H9 (cell line): ENCODE data around the gene ZNF14. TPM values are rescaled to one million over a fixed set of nuclear protein-coding genes. Genes with fewer than 3 reads are reported as not detected.
A peak's percentile ranks its signal among the peaks of the same experiment; 100 is the strongest.

Experiments
- DNase-seq: peaks from one replicate; pipeline ENCODE4 v3.0.0-alpha.2; 2017
- H2AFZ ChIP-seq: one replicate; pipeline ENCODE4 v1.6.1; 2013; ENCODE audit warnings: mild to moderate bottlenecking, low read length, control low read depth, moderate library complexity
- H2AK5ac ChIP-seq: 2 replicates; pipeline ENCODE4 v1.6.1; 2013; ENCODE audit warnings: low read length, control low read depth, mixed read lengths; ENCODE audit not compliant: insufficient read length
- H2BK120ac ChIP-seq: one replicate; pipeline ENCODE4 v1.6.1; 2013; ENCODE audit warnings: low read depth, mild to moderate bottlenecking, low read length, control low read depth, inconsistent platforms; ENCODE audit not compliant: poor library complexity, severe bottlenecking
- H2BK12ac ChIP-seq: 2 replicates; pipeline ENCODE4 v1.6.1; 2013; ENCODE audit warnings: low read length, control low read depth, mixed read lengths, low read depth; ENCODE audit not compliant: insufficient read length
- H2BK15ac ChIP-seq: 2 replicates; pipeline ENCODE4 v1.6.1; 2013; ENCODE audit warnings: low read depth, low read length, control low read depth
- H2BK20ac ChIP-seq: one replicate; pipeline ENCODE4 v1.6.1; 2013; ENCODE audit warnings: low read depth, mild to moderate bottlenecking, low read length, control low read depth, inconsistent platforms; ENCODE audit not compliant: poor library complexity, severe bottlenecking
- H2BK5ac ChIP-seq: 2 replicates; pipeline ENCODE4 v1.6.1; 2013; ENCODE audit warnings: low read length, control low read depth, mixed read lengths; ENCODE audit not compliant: insufficient read length
- H3K14ac ChIP-seq: 2 replicates; pipeline ENCODE4 v1.6.1; 2013; ENCODE audit warnings: low read length, control low read depth; ENCODE audit not compliant: insufficient read depth
- H3K18ac ChIP-seq: 2 replicates; pipeline ENCODE4 v1.6.1; 2013; ENCODE audit warnings: low read depth, mild to moderate bottlenecking, mixed read lengths, low read length, control low read depth; ENCODE audit not compliant: insufficient read length
- H3K23ac ChIP-seq: 2 replicates; pipeline ENCODE4 v1.6.1; 2013; ENCODE audit warnings: low read length, control low read depth, mixed read lengths, low read depth; ENCODE audit not compliant: insufficient read length
- H3K23me2 ChIP-seq: 2 replicates; pipeline ENCODE4 v1.6.1; 2013; ENCODE audit warnings: low read depth, mild to moderate bottlenecking, mixed read lengths, low read length, control low read depth; ENCODE audit not compliant: insufficient read length, poor library complexity, severe bottlenecking
- H3K27ac ChIP-seq: 2 replicates; pipeline ENCODE4 v1.5.1; 2013; ENCODE audit warnings: low read length, control low read depth, mixed read lengths, low read depth; ENCODE audit not compliant: insufficient read length
- H3K27me3 ChIP-seq: 2 replicates; pipeline ENCODE4 v1.6.1; 2013; ENCODE audit warnings: low read length, control low read depth, inconsistent platforms; ENCODE audit not compliant: insufficient read depth
- H3K4ac ChIP-seq: 2 replicates; pipeline ENCODE4 v1.6.1; 2013; ENCODE audit warnings: low read depth, mild to moderate bottlenecking, control low read depth, inconsistent platforms, low read length, moderate library complexity
- H3K4me1 ChIP-seq: 2 replicates; pipeline ENCODE4 v1.6.1; 2013; ENCODE audit warnings: low read length, control low read depth, inconsistent platforms; ENCODE audit not compliant: insufficient read depth
- H3K4me2 ChIP-seq: 2 replicates; pipeline ENCODE4 v1.6.1; 2013; ENCODE audit warnings: low read length, control low read depth, mixed read lengths; ENCODE audit not compliant: insufficient read length, insufficient read depth
- H3K56ac ChIP-seq: 2 replicates; pipeline ENCODE4 v1.6.1; 2013; ENCODE audit warnings: low read depth, mild to moderate bottlenecking, mixed read lengths, low read length, control low read depth; ENCODE audit not compliant: insufficient read length
- H3K79me1 ChIP-seq: 2 replicates; pipeline ENCODE4 v1.6.1; 2013; ENCODE audit warnings: low read depth, mild to moderate bottlenecking, moderate library complexity, low read length, control low read depth, inconsistent platforms; ENCODE audit not compliant: insufficient read depth, poor library complexity, severe bottlenecking
- H3K79me2 ChIP-seq: 2 replicates; pipeline ENCODE4 v1.6.1; 2013; ENCODE audit warnings: low read length, control low read depth, inconsistent platforms; ENCODE audit not compliant: insufficient read depth
- H3K9ac ChIP-seq: 2 replicates; pipeline ENCODE4 v1.6.1; 2013; ENCODE audit warnings: low read length, control low read depth, mixed read lengths; ENCODE audit not compliant: insufficient read length; ENCODE audit errors: extremely low read depth
- H3K9me3 ChIP-seq: one replicate; pipeline ENCODE4 v1.6.1; 2013; ENCODE audit warnings: low read depth, low read length, inconsistent platforms; ENCODE audit not compliant: control insufficient read depth
- H3T11ph ChIP-seq: one replicate; pipeline ENCODE4 v1.6.1; 2013; ENCODE audit warnings: mild to moderate bottlenecking, low read length, control low read depth, inconsistent platforms
- H4K20me1 ChIP-seq: one replicate; pipeline ENCODE4 v1.6.1; 2013; ENCODE audit not compliant: control insufficient read depth, insufficient read length, insufficient read depth
- H4K5ac ChIP-seq: 2 replicates; pipeline ENCODE4 v1.6.1; 2013; ENCODE audit warnings: low read depth, mild to moderate bottlenecking, mixed read lengths, low read length, control low read depth; ENCODE audit not compliant: insufficient read length
- H4K8ac ChIP-seq: replicated peaks from 2 replicates; pipeline ENCODE4 v1.6.1; 2013; ENCODE audit warnings: low read length, control low read depth, mixed read lengths, low read depth; ENCODE audit not compliant: insufficient read length
- H4K91ac ChIP-seq: 2 replicates; pipeline ENCODE4 v1.6.1; 2013; ENCODE audit warnings: low read depth, mild to moderate bottlenecking, moderate library complexity, mixed read lengths, low read length, control low read depth; ENCODE audit not compliant: insufficient read length
- H3K27ac Mint-ChIP-seq, 3 experiments: 2 replicates in 2 of 3; 3 replicates in 1 of 3; pipeline ENCODE4 v1.8.0; 2020 to 2021; ENCODE audit warnings: mixed read lengths in 3 of 3, mild to moderate bottlenecking in 1 of 3, moderate library complexity in 1 of 3
- H3K27me3 Mint-ChIP-seq: 2 replicates; pipeline ENCODE4 v1.8.0; 2021; ENCODE audit warnings: low read depth, mild to moderate bottlenecking, moderate library complexity, mixed read lengths
- H3K36me3 Mint-ChIP-seq, 3 experiments: 2 replicates in 2 of 3; 3 replicates in 1 of 3; pipeline ENCODE4 v1.8.0; 2020 to 2021; ENCODE audit warnings: low read depth in 3 of 3, mixed read lengths in 3 of 3; ENCODE audit not compliant: insufficient read depth in 1 of 3
- H3K4me1 Mint-ChIP-seq, 2 experiments: 2 replicates each; pipeline ENCODE4 v1.8.0; 2020; ENCODE audit warnings: mixed read lengths in 2 of 2
- H3K4me3 Mint-ChIP-seq, 2 experiments: 2 replicates in 1 of 2; 3 replicates in 1 of 2; pipeline ENCODE4 v1.8.0; 2020 to 2021; ENCODE audit warnings: mild to moderate bottlenecking in 2 of 2, mixed read lengths in 2 of 2, moderate library complexity in 1 of 2
- H3K9me3 Mint-ChIP-seq, 2 experiments: 2 replicates in 1 of 2; 3 replicates in 1 of 2; pipeline ENCODE4 v1.8.0; 2020; ENCODE audit warnings: mild to moderate bottlenecking in 2 of 2, mixed read lengths in 2 of 2, moderate library complexity in 1 of 2
- CTCF ChIP-seq: fragments of 200-600 bp; sonication (generic); conservative IDR thresholded peaks from 3 replicates; pipeline ENCODE4 v1.8.0; 2021; ENCODE audit warnings: antibody characterized with exemption, mild to moderate bottlenecking
- WGBS: extraction: QIAGEN DNeasy Blood & Tissue Kit; methylation state at CpG from one replicate; pipeline ENCODE4 v1.1.7; 2013; ENCODE audit warnings: missing lambda C conversion rate, low lambda C conversion rate, mixed read lengths; ENCODE audit not compliant: insufficient read length; ENCODE audit errors: extremely low coverage; 5-methylcytosine and 5-hydroxymethylcytosine counted together
- total RNA-seq: library from RNA; stranded (reverse); gene quantifications from 2 replicates; pipeline ENCODE4 v1.2.1, GENCODE V29; 2021

The ZNF14 gene
- total RNA-seq, 1 experiment from 2014 or later = 8.3 TPM

DNA sequence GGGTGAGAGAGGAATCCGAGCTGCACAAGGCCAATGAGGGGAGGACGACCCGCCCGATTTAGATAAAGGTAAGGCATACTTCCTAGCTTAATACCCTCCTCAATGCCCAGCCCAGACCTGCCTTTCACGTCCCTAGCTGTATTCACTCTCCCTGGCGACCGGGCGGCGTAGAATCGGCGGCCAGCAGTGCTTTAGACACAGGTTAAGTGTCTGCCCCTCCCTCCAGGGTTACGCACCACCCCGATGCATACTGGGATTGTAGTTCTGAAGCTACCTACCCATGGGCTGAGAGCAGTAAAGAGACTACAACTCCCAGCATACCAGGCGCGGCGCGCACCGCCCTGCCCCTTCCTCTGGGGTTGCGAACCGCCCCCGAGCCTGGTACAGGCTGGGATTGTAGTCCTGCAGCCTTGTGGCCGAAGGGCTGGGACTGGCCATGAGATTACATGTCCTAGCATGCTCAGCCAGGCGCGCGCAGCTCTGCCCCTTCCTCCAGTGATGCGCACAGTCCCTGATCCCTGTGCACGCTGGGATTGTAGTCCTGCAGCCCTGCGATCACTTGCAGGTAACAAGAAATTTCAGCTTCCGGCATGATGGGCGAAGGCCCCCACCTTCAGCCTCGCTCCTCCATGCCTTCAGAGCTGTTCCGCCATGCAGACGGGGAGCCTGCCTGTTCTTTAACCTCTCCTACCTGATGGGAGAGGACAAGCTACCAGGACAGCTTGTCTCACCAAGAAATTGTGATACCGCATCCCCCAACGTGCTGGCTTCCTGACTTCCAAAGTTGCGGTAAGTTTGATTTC is 43.5 kb upstream of the ZNF14 start:
- Mint-ChIP-seq H3K27me3 (no peaks in the 10 kb centered on the region), H3K36me3 (peaks cover 13 to 19% (median 17%) of the 10 kb centered on the region in 3 experiments; a peak in 6 of 7 replicates), H3K4me3 (peak overlapping the region; percentile 97), H3K27ac (peak overlapping the region; percentile 85 to 98 (median 93); a peak in 6 of 7 replicates), H3K9me3 (peaks cover 0 to 3% of the 10 kb centered on the region in 2 experiments; a peak in 2 of 5 replicates), H3K4me1 (peaks cover 14 to 18% of the 10 kb centered on the region in 2 experiments)
- peak; percentile 100 for DNase-seq
- no peak overlapping the region for H2BK20ac ChIP-seq
- H3K56ac ChIP-seq = no peak overlapping the region
- H3K79me2 ChIP-seq = no peaks in the 10 kb centered on the region
- H2AK5ac ChIP-seq = no peak overlapping the region
- no peaks in the 10 kb centered on the region for H3K27me3 ChIP-seq
- H3K79me1 ChIP-seq = peaks cover 4% of the 10 kb centered on the region
- H3K9ac ChIP-seq = peak overlapping the region; percentile 56
- H3K4me1 ChIP-seq = no peaks in the 10 kb centered on the region; the same call in 1 of the 2 replicates
- no CpG with 5 or more reads among the region's 36 CpGs for WGBS
- H3K9me3 ChIP-seq = no peaks in the 10 kb centered on the region
- peaks cover 15% of the 10 kb centered on the region for H3K23me2 ChIP-seq
- H4K91ac ChIP-seq = no peak overlapping the region
- no peak overlapping the region for H4K8ac ChIP-seq
- H2BK120ac ChIP-seq = no peak overlapping the region
- no peaks in the 10 kb centered on the region for H4K20me1 ChIP-seq
- no peak for TF ChIP-seq CTCF
- H2BK15ac ChIP-seq = no peak overlapping the region
- no peak overlapping the region for H2BK5ac ChIP-seq
- no peak overlapping the region for H3K14ac ChIP-seq
- no peak overlapping the region for H3T11ph ChIP-seq
- no peak overlapping the region for H3K27ac ChIP-seq
- no peak overlapping the region for H3K23ac ChIP-seq
- no peak overlapping the region for H2AFZ ChIP-seq
- H2BK12ac ChIP-seq = no peak overlapping the region
- peak overlapping the region; percentile 86 for H3K4me2 ChIP-seq
- no peak overlapping the region for H3K4ac ChIP-seq
- no peak overlapping the region for H3K18ac ChIP-seq
- no peak overlapping the region for H4K5ac ChIP-seq
